Ureter (tissue), 1 donor: ENCODE data around the gene LGI2. TPM values are rescaled to one million over a fixed set of nuclear protein-coding genes. Genes with fewer than 3 reads are reported as not detected.

Source experiments
- DNase-seq: peaks from one replicate; pipeline ENCODE4 v3.0.0-alpha.2; 2020; ENCODE audit warnings: low spot score
- total RNA-seq: library from RNA; stranded (reverse); gene quantifications from one replicate; pipeline ENCODE4 v1.2.4, GENCODE V29; 2023
- donor health status: DM: yes; HTN: yes; CAD: no.

The LGI2 gene
- total RNA-seq, 1 donor from 2014 or later = 1.5 TPM

DNA sequence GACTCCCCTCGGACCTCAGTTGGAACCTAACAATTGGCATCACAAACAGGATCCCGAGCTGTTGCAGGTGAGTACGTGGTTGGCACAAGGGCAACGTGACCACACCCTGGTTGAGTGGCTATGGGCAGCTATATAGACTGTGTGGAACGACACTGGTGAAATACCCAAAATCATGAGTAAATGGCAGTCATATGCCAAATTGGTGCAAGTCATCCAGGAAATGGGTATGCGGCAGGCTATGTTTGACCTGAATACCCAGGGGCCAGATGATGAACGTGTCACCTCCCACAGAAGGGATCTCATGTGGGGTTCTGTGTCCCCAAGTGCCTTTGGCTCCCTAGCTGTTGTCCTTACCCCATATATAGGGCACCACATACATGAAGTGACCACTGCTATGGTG is 64.7 kb downstream of the LGI2 start:
- no peak for DNase-seq

DNA sequence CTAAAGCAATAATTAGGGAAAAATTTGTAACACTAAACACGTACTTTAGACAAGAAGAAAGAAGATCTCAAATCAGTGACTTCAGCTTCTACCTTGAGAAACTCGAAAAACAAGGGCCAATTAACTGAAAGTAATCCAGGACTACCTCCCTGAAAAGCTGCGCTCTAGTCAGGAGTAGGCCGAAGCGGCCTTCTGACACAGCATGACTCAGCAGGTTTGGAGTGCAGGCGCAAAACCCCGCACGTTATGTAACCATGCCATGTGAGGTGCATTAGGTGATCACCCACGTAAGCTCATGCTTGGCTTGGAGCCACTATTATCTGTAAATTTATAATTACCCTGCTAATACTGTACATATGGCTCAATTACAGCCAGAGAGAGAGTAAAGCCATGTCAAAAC is 65.1 kb downstream of the LGI2 start:
- DNase-seq = no peak

DNA sequence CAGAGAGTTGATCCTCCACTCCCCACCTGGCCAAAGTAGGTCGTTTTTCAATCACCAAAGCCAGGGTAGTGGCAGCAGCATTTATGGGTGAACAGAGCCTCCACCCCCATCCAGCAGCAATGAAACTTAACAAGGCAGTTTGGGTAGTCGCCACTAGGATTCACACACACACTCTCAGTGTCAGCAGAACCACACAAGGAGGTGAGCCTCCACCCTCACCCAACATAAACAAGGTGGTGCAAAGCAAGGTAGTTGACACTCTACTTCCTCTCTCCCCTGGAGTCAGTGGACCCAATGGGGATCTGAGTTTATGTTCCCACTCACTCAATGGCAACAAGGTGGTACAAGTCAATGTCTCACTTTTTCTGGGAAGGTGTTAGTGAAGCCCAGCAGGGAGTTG is 67.5 kb downstream of the LGI2 start:
- no peak for DNase-seq

DNA sequence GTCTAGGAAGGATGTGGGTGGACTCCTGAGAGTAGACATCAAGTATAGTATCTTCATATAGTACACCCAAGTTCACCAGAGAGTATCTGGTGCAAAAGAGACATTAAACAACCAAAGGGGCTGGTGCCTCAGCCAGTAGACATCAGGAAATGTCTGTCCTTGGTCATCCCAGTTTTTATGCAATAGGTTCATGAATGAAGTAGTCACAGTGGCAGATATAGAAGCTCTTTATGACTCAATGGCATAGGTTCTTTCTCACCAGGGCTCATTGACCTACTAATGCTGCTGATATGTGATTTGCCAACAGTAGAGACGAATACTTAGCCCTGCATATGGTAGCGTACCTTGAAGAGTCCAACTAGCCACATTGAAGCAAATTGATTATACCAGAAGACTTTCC is 72.9 kb downstream of the LGI2 start:
- DNase-seq = no peak

DNA sequence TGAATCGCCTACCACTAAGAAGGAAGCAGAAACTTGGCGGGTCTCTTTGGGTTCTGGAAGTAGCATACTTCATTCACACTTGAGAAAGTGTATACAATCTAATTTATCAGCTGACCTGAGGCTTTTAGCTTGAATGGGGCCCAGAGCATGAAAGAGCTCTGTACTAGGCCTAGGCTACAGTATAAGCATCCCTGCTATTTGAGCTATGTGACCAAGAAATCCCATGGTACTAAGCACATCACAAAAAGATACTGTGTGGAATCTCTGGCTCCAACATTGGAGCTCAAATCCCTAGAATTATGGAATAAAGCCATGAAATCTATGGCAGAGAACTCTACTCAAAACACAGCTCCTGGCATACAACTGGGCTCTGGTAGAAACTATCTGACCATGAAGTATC is 74.0 kb downstream of the LGI2 start:
- no peak for DNase-seq

DNA sequence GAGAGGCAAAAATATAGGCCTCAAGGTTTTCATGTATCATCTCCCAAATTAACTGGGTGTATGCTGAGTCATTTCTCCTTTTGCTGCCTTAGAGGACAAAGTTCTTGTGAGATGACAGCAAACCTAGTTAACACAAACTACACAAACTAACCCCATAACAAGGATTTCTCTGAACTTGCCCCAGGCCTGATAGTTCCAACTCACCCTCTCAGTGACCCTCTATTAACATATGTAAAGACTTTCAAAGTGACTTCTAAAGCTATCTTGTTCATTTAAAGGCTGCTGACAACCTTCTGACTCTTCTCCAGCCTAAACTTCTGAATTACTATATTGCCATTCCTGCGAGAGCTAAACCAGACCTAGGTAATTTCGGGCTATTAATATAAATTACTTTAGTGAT is 74.7 kb downstream of the LGI2 start:
- no peak for DNase-seq

DNA sequence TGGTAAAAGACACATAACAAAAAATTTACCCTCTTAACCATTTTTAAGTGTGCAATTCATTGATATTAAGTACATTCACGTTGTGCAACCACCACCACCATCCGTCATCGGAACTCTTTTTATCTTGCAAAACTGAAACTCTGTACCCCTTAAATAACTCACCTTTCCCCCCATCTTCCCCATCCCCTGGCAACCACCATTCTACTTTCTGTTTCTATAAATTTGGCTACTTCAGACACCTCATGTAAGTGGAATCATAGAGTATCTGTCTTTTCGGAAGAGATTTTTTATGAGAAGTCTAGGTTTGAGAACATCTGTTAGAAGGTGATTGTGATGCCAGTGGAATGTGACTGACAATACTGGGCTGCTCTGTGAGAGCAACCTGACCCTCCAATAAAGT is 78.1 kb downstream of the LGI2 start:
- DNase-seq = no peak

DNA sequence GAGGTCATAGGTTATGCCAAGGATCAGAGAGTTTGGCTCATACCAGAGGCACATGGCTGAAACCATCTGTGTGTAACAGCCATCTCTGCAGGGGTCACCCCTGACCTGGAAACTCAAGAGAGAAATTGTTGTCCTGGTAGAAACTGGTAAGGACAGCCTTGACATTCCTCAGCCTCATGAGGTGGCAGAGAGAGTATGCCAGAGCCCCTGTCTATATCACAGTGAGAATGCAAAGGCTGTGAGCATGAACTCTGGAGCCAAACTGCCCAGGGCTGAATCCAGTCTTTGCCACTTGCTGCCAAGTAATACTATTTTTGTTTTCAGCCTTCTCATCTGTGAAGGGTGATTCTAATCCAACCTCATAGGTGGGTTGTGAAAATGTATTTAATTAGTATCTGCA is 80.8 kb downstream of the LGI2 start:
- no peak for DNase-seq

Other genes starting within 250 kb of the LGI2 start
- 46.0 TPM for gene SOD3, start 235.4 kb downstream of the LGI2 start, total RNA-seq
- 25.5 TPM for gene CCDC149, start 117.9 kb downstream of the LGI2 start, total RNA-seq
- 10.8 TPM for gene SEPSECS, start 129.5 kb upstream of the LGI2 start, total RNA-seq
- gene PI4K2B, start 203.1 kb upstream of the LGI2 start, total RNA-seq = 12.5 TPM